DLD1 (cell line): ENCODE results near the gene MACROD2.

ENCODE experiments used
- in situ Hi-C: cut with HindIII; loops from 2 replicates; pipeline ENCODE4 v1.10.0; 2017; ENCODE audit warnings: low sequenced_read_pairs

MACROD2 gene

GRCh38 chr20:15224199-15224598 lies 1228.9 kb downstream of the MACROD2 start:
- in situ Hi-C loops, result no loop called here

- in situ Hi-C loops, result no loop called here
These were observed 1231.8 kb downstream of the MACROD2 start for GRCh38 chr20:15227102-15227501.

GRCh38 chr20:15232243-15232642 lies 1236.9 kb downstream of the MACROD2 start:
- in situ Hi-C loops, result no loop called here

GRCh38 chr20:15235471-15236198 lies 1240.3 kb downstream of the MACROD2 start:
- in situ Hi-C loops, result no loop called here

GRCh38 chr20:15236812-15237211 lies 1241.5 kb downstream of the MACROD2 start:
- in situ Hi-C loops, result no loop called here

- in situ Hi-C loops, result no loop called here
These were observed 1244.4 kb downstream of the MACROD2 start for GRCh38 chr20:15239542-15240206.

GRCh38 chr20:15240801-15241200 lies 1245.5 kb downstream of the MACROD2 start:
- in situ Hi-C loops, result no loop called here

- in situ Hi-C loops, result no loop called here
These were observed 1246.4 kb downstream of the MACROD2 start for GRCh38 chr20:15241681-15242080.

GRCh38 chr20:15242773-15243172 lies 1247.5 kb downstream of the MACROD2 start:
- in situ Hi-C loops, result no loop called here

- in situ Hi-C loops, result no loop called here
These were observed 1250.6 kb downstream of the MACROD2 start for GRCh38 chr20:15245896-15246295.

GRCh38 chr20:15248618-15249395 lies 1253.5 kb downstream of the MACROD2 start:
- in situ Hi-C loops, result no loop called here

GRCh38 chr20:15251171-15251570 lies 1255.9 kb downstream of the MACROD2 start:
- in situ Hi-C loops, result no loop called here

GRCh38 chr20:15252304-15252703 lies 1257.0 kb downstream of the MACROD2 start:
- in situ Hi-C loops, result no loop called here

- in situ Hi-C loops, result no loop called here
These were observed 1258.1 kb downstream of the MACROD2 start for GRCh38 chr20:15253431-15253830.

GRCh38 chr20:15256676-15257568 lies 1261.6 kb downstream of the MACROD2 start:
- in situ Hi-C loops, result no loop called here

GRCh38 chr20:15257569-15257870 lies 1262.2 kb downstream of the MACROD2 start:
- in situ Hi-C loops, result no loop called here

GRCh38 chr20:15265581-15266309 lies 1270.4 kb downstream of the MACROD2 start:
- in situ Hi-C loops, result no loop called here

- in situ Hi-C loops, result no loop called here
These were observed 1272.6 kb downstream of the MACROD2 start for GRCh38 chr20:15267935-15268334.

- in situ Hi-C loops, result no loop called here
These were observed 1282.7 kb downstream of the MACROD2 start for GRCh38 chr20:15278041-15278440.

GRCh38 chr20:15287329-15287728 lies 1292.0 kb downstream of the MACROD2 start:
- in situ Hi-C loops, result no loop called here
